NCI-H1436 (cell line): Measurements from ENCODE around the gene FAM169A.
A peak's percentile ranks its signal among the peaks of the same experiment; 100 is the strongest.
"Not testable (repeated sequence)": the region's sequence is repeated elsewhere in the genome, so short reads cannot be mapped to it uniquely, and the experiment has no call there.

ENCODE experiments used
- DNase-seq: peaks from one replicate; lab custom pipeline; 2025; lab: John Stamatoyannopoulos, UW

The FAM169A gene, protein sequence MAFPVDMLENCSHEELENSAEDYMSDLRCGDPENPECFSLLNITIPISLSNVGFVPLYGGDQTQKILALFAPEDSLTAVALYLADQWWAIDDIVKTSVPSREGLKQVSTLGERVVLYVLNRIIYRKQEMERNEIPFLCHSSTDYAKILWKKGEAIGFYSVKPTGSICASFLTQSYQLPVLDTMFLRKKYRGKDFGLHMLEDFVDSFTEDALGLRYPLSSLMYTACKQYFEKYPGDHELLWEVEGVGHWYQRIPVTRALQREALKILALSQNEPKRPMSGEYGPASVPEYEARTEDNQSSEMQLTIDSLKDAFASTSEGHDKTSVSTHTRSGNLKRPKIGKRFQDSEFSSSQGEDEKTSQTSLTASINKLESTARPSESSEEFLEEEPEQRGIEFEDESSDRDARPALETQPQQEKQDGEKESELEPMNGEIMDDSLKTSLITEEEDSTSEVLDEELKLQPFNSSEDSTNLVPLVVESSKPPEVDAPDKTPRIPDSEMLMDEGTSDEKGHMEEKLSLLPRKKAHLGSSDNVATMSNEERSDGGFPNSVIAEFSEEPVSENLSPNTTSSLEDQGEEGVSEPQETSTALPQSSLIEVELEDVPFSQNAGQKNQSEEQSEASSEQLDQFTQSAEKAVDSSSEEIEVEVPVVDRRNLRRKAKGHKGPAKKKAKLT

DNA sequence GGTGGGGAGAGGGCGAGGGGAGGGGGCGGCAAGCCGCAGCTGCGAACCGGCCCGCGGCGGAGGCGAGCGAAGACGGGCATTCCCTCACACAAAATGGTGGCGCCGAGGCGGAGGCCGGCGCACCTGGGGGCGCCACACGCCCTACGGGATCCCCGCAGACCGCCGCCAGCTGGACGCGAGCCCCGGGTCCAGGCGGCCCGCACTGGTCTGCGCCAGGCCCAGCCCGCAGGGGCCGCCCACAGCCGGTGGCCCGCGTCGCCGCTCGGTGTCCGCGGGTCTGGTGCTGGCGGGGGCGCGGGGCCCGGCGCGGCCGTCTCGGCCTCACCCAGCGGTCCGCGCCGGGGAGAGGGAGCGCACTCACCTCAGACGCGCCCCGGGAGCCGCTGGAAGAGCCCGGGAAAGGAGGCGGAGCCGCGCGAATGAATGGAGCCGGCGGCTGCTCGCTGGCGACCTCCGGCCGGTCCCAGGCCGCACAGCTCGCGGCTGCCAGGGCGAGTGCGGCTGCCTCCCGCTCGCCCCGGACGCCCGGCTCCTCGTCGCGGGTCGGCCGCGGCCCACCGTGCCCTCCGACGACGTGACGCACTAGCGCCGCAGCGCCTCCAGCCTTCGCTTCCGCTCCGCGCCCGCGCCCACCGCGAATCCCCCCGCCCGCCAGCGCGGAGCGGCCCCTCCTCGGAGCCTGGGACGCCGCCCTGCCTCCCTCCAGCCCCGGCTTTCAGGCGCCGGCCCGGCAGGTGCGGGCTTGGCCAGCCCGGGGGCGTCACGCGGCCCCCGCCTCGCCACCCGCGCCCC lies at the start of gene FAM169A:
TSS of gene FAM169A (minus strand) at position 584 of the 792 bp plus-strand sequence. CDS start 24,711 bp downstream, outside the sequence.
- peak; percentile 67 for DNase-seq

DNA sequence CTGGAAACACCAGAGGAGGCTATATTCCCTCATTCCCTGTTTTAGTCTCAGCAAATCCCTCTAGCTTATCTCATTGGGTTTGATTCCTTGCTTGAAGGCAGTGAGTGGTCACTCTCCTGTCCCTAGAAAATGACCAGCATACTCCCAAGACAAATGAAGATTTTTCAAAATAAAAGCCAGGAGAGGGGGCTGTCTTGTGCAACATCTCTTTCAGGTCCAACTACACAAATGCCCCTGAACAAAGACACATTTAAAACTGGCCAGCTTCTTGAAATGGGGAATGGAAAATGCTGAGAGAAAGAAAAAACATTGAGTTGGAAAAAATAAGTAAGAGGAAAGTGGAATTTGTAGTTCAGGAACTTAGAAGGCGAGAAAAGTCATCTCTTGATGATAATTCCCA lies 49.3 kb upstream of the FAM169A start:
- DNase-seq: no peak

DNA sequence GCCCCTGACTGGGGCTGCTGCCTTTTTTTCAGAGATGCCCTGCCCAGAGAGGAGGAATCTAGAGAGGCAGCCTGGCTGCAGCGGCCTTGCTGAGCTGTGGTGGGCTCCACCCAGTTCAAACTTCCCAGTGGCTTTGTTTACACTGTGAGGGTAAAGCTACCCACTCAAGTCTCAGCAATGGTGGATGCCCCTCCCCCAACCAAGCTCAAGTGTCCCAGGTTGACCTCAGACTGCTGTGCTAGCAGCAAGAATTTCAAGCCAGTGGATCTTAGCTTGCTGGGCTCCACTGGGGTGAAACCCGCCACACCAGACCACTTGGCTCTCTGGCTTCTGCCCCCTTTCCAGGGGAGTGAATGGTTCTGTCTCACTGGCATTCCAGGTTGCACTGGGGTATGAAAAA lies 45.2 kb upstream of the FAM169A start:
- DNase-seq: not testable (repeated sequence)

DNA sequence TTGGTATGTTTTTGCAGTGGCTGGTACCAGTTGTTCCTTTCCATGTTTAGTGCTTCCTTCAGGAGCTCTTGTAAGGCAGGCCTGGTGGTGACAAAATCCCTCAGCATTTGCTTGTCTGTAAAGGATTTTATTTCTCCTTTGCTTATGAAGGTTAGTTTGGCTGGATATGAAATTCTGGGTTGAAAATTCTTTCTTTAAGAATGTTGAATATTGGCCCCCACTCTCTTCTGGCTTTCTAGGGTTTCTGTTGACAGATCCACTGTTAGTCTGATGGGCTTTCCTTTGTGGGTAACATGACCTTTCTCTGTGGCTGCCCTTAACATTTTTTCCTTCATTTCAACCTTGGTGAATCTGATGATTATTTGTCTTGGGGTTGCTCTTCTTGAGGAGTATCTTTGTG lies 43.7 kb upstream of the FAM169A start:
- DNase-seq: not testable (repeated sequence)

DNA sequence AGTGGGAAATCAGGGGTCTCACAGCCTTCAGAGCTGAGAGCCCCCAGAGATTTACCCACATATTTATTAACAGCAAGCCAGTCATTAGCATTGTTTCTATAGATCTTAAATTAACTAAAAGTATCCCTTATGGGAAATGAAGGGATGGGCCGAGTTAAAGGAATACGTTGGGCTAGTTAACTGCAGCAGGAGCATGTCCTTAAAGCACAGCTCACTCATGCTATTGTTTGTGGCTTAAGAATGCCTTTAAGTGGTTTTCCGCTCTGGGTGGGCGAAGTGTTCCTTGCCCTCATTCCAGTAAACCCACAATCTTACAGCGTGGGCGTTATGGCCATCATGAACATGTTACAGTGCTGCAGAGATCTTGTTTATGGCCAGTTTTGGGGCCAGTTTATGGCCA lies 42.0 kb upstream of the FAM169A start:
- DNase-seq: not testable (repeated sequence)

DNA sequence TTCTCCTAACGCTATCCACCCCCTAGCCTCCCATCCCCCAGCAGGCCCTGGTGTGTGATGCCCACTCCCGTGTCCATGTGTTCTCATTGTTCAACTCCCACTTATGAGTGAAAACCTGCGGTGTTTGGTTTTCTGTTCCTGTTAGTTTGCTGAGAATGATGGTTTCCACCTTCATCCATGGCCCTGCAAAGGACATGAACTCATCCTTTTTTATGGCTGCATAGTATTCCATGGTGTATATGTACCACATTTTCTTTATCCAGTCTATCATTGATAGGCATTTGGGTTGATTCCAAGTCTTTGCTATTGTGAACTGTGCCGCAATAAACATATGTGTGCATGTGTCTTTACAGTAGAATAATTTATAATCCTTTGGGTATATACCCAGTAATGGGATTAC lies 38.5 kb upstream of the FAM169A start:
- not testable (repeated sequence) for DNase-seq

DNA sequence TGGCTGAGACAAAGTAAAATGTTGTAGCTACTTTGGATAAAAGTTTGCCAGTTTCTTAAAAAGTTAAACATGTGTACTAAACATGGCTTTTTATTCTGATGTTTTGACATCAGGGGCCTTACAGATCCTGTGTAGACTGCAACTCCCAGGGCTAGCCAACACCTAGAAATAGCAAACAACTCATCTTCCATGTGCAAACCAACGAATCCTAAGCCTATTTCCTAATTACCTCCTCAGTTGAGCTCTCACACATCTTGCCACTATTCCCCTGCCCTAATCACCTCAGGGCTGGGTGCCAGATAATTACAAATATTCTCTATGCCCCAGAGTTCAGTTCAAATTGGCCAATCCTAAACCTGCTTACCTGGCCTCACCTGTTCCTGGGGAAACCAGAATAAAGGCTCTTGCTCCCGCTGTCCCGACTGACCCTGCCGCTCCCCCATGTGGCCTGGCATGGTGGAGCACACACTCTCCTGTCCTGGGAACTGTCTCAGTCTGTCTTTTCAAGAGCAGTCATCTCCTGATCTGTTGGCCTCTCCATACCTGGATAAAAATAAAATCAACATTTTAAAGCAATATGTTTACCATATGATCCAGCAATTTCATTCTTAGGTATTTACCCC lies 37.1 kb upstream of the FAM169A start:
- DNase-seq: no peak

DNA sequence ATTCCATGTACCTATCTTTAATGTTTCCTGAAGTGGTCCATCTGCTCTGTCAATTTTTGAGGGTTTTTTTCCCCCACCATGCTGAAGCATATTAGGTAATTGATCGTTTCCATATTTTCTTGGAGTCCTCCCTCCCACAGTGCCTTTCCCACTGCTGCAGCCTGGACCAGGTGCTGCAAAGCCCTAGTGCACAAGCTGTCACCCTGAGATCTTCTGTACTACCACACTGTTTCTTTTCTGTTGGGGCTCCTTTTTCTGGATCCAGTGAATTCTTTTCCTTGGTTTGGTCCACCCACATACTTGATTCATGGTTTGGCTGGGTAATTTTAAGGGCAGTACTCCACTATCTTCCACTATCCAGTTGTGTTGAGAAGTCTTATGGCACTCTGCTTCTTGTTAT lies 30.9 kb upstream of the FAM169A start:
- DNase-seq: no peak

DNA sequence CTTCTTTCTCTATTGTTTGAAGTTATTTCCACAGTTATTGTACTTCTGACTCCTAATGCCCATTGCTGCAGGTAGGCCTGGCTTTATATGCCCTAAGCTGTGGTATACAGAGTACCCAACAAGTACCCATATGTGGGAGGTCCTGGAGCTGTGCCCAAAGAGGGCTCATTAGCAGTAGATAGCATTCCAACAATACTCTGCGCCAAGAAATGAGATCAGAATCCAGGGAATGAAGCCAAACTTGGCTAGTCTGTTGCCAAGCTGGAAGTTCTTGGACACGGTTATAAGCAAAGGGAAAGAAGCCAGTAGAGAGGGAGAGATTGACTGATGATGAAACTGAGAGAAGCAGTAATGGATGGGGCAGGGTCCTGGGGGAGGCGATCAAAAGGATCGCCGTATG lies 29.7 kb upstream of the FAM169A start:
- no peak for DNase-seq

DNA sequence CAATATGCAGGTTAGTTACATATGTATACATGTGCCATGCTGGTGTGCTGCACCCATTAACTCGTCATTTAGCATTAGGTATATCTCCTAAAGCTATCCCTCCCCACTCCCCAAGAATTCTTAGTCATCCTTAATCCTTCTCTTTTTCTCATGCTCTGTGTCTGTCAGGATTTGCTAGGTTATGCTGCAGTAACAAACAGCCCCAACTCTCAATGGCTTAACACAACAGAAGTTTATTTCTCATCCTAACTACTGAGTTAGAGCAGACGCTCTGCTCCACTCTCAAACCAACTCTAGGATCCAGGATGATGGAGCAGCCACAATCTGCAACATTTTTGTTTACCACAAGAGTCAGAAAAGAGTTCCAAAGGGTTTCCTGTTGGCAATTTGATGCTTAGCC lies 28.2 kb upstream of the FAM169A start:
- no peak for DNase-seq

DNA sequence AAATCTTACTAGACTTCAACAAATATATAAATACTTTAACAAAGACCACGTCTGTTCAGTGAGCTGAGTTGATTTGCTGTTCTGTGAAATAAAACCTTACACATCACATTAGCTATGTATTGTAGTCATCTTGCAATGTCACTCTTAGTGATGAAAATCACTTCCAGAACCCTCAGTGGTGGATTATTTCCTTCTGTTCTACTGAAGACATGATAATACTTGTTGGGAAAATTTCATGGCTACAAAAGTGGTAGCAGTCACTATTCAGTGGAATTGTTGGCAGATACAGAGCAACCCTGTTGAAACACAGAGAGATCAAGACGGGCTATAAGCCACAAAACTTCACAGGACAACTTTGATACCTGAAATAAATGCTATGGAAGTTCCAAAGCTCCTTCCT lies 26.7 kb upstream of the FAM169A start:
- no peak for DNase-seq

DNA sequence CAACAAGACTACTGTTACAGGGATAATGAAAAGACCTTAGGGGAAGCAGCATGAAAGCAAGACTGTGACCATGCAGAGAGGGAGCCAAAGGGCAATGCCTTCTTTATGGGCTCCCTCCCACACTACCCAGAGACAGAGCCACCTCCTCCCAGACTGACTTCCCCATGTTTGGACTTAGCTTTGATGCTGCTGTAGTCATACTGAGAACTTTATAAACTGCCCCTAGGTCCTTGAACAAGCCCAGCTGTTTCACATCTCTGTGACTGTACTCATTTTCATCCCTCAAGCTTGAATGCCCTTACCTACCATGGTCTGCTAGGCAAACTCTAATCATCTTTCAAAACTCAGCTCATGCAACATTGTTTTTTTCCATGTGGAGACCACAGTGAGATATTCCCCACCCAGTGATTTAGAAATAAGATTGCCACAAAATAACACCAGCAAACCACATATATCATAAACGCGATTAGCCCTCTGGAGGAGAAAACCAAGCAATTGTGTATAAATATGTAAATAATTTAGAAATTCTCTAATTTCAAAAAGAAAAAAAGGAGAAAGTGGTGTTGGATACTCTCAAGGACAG lies 23.4 kb upstream of the FAM169A start:
- DNase-seq: no peak

DNA sequence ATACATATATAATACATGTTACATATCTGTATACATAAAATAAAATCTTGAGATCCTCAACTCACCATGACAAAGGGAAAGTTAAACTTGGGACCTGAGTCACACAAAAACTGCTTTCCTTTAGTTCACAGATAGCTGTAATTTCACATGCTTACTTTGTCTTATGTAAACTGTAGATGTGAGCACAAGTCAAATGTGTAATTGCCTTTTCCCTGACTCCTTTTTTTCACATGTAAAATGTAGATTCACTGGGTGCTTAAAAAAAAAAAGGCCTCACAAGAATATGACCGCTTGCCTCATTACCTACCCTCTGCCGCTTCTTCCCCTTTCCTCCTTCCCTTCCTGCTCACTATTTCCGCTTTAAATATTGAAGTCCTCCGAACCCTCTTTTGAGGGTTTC lies 21.9 kb upstream of the FAM169A start:
- DNase-seq: no peak

DNA sequence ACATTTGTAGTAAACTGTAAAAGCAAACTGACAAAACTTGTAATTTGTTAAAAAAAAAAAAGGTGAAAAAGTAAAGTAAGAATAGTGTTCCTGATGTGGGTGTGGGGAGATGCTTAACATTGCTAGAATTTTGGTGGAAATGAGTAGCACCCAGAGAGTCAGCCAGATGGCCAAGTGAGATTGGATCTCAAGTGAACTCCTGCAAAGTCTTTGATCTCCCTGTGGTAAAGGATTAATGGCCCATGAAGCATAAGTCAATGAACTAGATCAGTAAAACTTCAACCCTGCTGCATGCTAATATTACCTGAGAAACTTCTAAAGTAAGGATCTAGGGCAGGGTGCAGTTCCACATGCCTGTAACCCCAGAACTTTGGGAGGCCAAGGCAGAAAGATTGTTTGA lies 19.0 kb upstream of the FAM169A start:
- DNase-seq: no peak

DNA sequence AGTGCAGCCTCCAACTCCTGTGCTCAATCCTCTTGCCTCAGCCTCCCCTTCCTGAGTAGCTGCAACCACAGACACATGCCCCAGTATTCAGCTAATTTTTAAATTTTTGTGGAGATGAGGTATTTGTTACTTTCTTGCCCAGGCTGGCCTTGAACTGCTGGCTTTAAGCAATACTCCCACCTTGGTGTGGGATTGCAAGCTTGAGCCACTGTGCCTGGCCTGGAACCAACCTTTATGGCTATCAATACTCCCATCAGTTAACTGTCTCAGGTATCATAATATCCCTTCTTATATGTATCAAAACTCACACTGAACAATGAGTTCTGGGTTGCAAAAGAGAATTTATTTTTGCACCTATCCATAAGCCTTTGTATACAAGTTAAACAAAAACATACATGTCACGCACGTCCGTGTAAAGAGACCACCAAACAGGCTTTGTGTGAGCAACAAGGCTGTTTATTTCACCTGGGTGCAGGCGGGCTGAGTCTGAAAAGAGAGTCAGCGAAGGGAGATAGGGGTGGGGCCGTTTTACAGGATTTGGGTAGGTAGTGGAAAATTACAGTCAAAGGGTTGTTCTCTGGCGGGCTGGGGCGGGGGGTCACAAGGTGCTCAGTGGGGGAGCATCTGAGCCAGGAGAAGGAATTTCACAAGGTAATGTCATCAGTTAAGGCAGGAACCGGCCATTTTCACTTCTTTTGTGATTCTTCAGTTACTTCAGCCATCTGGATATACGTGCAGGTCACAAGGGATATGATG lies 16.4 kb upstream of the FAM169A start:
- not testable (repeated sequence) for DNase-seq

DNA sequence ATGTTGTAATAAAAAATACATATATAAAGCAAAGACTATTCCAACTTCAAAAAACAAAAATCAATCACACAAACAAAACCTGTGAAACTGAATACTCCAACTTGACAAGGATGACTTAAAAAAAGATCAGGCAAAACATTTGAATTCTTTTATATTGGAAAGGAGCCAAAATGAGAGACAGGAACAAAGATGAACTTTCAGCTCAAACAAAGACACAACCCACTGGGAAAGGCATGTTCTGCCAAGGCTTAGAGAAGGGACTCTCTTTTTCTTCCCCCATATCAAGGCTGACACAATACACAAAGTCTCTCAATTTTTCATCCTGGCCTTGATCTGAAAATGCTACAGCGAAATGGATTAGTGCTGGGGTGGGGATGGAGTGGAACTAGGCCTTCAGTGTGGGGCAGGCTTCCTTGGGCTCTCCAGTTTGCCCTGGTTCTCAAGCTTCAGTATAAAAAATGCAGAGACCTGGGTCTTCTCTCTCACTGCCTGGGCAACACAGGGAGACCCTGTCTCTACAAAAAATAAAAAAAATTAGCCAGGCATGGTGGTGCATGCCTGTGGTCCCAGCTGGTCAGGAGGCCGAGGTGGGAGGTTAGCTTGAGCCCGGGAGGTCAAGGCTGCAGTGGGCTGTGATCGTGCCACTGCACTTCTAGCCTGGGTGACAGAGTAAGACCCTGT lies 11.6 kb upstream of the FAM169A start:
- no peak for DNase-seq

DNA sequence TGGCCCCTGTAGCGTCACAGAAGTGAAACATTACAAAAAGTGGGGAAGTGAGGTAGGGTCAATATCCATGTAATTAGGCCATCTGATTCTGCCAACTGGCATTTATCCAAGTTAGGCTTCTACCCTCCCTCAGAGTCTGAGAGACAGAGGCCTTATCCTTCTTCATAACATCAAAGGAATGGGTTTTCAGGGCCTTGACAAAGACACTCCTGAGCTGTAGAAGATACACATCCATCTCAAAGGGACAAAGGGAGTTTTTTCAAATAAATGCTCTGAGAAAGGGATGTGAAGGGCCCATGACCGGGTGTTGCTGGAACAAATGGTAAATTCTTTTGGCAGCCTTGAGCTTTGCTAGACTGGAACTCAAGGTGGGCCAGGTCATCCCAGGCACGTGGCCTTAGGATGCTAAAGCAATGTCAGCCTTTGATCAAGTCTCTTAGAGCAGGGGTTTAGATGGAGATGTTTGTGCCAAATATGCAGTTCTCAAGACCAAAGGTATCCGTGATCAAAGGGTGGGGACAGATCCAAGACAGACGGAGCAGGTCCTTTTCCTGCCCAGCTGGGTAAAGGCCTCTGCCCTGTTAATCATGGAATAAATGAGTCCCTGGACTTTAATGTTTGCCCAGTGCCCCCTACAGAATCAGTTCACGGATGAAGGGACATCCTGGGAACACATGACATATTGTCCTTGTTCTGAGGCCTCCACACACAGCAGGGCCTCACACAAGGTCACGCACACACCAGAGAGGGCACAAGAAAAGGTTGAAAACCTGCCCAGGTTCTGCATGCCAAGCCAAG lies 10.0 kb upstream of the FAM169A start:
- no peak for DNase-seq

DNA sequence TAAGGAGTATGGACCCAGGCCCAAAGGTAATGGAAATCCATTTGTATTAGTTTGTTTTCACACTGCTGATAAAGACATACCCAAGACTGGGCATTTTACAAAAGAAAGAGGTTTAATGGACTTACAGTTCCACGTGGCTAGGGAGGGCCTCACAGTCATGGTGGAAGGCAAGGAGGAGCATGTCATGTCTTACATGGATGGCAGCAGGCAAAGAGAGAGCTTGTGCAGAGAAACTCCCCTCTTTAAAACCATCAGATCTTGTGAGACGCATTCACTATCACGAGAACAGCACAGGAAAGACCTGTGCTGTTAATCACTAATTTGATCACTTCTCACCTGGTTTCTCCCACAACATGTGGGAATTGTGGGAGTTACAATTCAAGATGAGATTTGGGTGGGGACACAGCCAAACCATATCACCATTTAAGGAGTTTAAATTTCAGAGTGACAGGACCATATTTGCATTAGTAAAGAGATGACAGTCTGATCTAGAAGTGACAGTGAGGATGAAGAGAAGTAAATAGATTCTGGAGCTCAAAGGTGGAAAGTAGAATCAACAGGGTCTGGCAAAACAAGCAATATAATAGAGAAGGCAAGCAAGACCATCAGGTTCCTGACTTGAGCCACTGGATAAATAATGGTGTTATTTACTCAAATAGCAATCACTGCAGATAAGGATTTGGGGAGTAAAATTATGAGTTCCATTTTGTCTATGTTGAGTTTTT lies 7.5 kb upstream of the FAM169A start:
- DNase-seq: no peak
